DMS153 (cell line): ENCODE measurements around the gene EXOSC6.
"Not testable (repeated sequence)": the region's sequence is repeated elsewhere in the genome, so short reads cannot be mapped to it uniquely, and the experiment has no call there.

Experiments used
- DNase-seq: peaks from one replicate; lab custom pipeline; 2025; lab: John Stamatoyannopoulos, UW

Gene EXOSC6

DNA sequence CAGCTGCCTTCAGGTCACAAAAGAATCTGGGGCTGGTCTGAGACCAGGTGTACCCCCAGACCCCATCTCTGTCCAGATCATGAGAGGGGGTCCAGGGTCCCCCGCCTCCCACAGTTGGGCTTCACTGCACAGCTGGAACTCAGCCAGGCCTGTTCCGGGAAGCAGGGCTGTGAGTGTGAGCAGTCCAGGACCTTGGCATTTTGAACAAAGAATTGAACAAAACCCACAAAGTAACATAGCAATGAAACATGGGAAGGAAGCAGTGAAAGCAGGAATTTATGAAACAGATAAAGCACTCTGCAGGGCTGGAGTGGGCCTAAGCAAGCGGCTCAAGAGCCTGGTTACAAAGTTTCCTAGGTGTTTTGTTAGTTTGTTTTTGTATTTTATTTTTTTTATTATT, 53.1 kb downstream of the EXOSC6 start:
- DNase-seq, result not testable (repeated sequence)

GRCh38 chr16:70198230-70198629, 53.5 kb downstream of the EXOSC6 start:
- not testable (repeated sequence) for DNase-seq

DNA sequence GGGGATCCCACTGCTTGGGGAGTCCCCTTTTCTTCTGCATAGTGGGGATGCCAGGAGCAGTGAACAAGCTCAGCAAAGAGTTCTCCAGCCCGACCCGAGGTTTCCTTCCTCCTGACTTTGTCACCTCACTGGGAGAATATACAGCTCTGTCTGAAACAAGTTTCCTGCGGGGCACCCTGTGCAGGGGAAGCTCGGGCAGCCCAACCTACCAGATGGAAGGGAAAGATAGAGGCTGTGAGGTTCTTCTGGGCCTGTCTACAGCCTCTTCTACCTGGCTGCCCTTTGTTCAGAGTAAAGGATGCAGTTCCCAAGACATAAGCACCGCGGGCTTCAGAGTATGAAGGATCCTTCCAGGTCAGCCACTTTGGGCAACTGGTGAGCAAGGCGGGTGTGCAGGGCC, 54.1 kb downstream of the EXOSC6 start:
- not testable (repeated sequence) for DNase-seq
